Peyer's patch (tissue), 4 donors: ENCODE measurements around the gene BCL2L11. TPM values are rescaled to one million over a fixed set of nuclear protein-coding genes. Genes with fewer than 3 reads are reported as not detected.

Source experiments
- DNase-seq, 3 donors: peaks; one replicate each; pipeline ENCODE4 v3.0.0-alpha.2; 2017 to 2019
- H3K27ac ChIP-seq, 4 donors: fragments of 200-600 bp; sonication (generic); one replicate each; pipeline ENCODE4 v1.5.1; 2016 to 2019
- H3K27me3 ChIP-seq, 2 donors: fragments of 200-600 bp; sonication (generic); one replicate each; pipeline ENCODE4 v1.5.1; 2019
- H3K36me3 ChIP-seq, 3 donors: fragments of 200-600 bp; sonication (generic); one replicate each; pipeline ENCODE4 v1.5.1; 2016 to 2019
- H3K4me1 ChIP-seq, 4 donors: fragments of 200-600 bp; sonication (generic); one replicate each; pipeline ENCODE4 v1.5.1; 2016 to 2019
- H3K4me3 ChIP-seq, 4 donors: fragments of 200-600 bp; sonication (generic); 1 replicate in 3 of 4; 2 replicates in 1 of 4; pipeline ENCODE4 v1.5.1; 2016 to 2019; ENCODE audit warnings: mild to moderate bottlenecking in 1 of 4
- H3K9me3 ChIP-seq, 4 donors: fragments of 200-600 bp; sonication (generic); one replicate each; pipeline ENCODE4 v1.5.1; 2016 to 2019; ENCODE audit warnings: mild to moderate bottlenecking in 1 of 4
- POLR2A ChIP-seq, 2 donors: fragments of 450-650 bp; IDR thresholded peaks; one replicate each; pipeline ENCODE4 v1.5.1; 2017; ENCODE audit warnings: antibody characterized with exemption in 2 of 2, mild to moderate bottlenecking in 2 of 2, moderate library complexity in 2 of 2
- total RNA-seq, 4 donors: library from RNA; depleted of rRNA; stranded (reverse); fragments of >200 nt; gene quantifications; one replicate each; pipeline ENCODE4 v1.1.0, GENCODE V29; 2016
- TF ChIP-seq, protein P1 (sequence below), 6 experiments: fragments of 450-650 bp in 4 of 6; fragments of 200-600 bp in 2 of 6; sonication (generic) in 1 of 6; IDR thresholded peaks; one replicate each; pipeline ENCODE4 v1.5.1; 2017 to 2019; ENCODE audit warnings: antibody characterized with exemption in 6 of 6, mild to moderate bottlenecking in 3 of 6, moderate library complexity in 1 of 6

The BCL2L11 gene
- total RNA-seq, 4 donors from 2014 or later: 35.9 to 98.1 (median 62.2) TPM

DNA sequence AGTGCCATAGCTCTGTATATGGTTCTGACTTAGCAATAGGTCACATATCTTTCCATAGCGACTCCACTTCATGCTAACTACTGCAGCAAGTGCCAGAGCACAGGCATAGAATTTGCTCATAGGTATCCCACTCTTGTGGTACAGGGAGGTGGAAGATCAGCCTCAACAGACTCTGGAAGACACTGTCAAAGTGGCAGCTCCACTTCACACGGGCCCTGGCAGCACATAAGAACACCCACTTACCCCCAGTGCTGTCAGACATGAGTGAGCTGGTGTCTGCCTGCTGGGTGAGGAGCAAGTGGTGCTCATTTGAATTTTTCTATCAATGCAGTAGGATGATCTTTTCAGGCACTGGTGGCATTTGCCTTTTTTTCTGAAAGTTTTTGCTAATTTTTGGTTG, 48.6 kb downstream of the BCL2L11 start:
- Histone ChIP-seq H3K27me3 (no peaks in the 10 kb centered on the region), H3K4me3 (no peak overlapping the region), H3K36me3 (peaks cover 0 to 21% (median 0%) of the 10 kb centered on the region in 3 donors), H3K4me1 (no peaks in the 10 kb centered on the region), H3K27ac (no peak overlapping the region), H3K9me3 (no peaks in the 10 kb centered on the region)
- no peak for TF ChIP-seq POLR2A (IDR thresholded peaks at IDR 0.05)
- TF ChIP-seq, protein P1, sequence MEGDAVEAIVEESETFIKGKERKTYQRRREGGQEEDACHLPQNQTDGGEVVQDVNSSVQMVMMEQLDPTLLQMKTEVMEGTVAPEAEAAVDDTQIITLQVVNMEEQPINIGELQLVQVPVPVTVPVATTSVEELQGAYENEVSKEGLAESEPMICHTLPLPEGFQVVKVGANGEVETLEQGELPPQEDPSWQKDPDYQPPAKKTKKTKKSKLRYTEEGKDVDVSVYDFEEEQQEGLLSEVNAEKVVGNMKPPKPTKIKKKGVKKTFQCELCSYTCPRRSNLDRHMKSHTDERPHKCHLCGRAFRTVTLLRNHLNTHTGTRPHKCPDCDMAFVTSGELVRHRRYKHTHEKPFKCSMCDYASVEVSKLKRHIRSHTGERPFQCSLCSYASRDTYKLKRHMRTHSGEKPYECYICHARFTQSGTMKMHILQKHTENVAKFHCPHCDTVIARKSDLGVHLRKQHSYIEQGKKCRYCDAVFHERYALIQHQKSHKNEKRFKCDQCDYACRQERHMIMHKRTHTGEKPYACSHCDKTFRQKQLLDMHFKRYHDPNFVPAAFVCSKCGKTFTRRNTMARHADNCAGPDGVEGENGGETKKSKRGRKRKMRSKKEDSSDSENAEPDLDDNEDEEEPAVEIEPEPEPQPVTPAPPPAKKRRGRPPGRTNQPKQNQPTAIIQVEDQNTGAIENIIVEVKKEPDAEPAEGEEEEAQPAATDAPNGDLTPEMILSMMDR (IDR thresholded peaks at IDR 0.05): no peak
- no peak for DNase-seq

DNA sequence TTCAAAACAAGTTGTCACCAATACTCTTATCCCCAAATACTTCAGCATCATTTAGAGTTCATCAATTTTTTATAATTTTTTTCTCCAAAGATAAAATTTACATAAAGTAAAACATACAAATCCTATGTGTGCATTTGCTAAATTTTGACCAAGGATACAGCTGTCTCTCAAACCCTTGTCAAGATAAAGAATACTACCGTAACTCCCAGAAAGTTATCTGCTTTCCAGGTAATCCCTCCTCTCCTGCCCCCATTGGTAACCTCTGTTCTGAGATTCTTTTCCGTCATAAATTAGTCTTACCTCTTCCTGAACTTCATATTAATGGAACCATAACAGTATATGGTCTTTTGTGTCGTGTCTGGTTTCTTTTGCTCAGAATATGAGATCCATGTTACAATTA, 49.2 kb downstream of the BCL2L11 start:
- H3K4me1 ChIP-seq: no peaks in the 10 kb centered on the region
- H3K27me3 ChIP-seq: no peaks in the 10 kb centered on the region
- H3K4me3 ChIP-seq: no peak overlapping the region
- TF ChIP-seq POLR2A (IDR thresholded peaks at IDR 0.05): no peak
- TF ChIP-seq, protein P1 (IDR thresholded peaks at IDR 0.05): no peak
- DNase-seq: no peak
- peaks cover 0 to 14% (median 0%) of the 10 kb centered on the region in 3 donors for H3K36me3 ChIP-seq
- H3K9me3 ChIP-seq: no peaks in the 10 kb centered on the region
- no peak overlapping the region for H3K27ac ChIP-seq

DNA sequence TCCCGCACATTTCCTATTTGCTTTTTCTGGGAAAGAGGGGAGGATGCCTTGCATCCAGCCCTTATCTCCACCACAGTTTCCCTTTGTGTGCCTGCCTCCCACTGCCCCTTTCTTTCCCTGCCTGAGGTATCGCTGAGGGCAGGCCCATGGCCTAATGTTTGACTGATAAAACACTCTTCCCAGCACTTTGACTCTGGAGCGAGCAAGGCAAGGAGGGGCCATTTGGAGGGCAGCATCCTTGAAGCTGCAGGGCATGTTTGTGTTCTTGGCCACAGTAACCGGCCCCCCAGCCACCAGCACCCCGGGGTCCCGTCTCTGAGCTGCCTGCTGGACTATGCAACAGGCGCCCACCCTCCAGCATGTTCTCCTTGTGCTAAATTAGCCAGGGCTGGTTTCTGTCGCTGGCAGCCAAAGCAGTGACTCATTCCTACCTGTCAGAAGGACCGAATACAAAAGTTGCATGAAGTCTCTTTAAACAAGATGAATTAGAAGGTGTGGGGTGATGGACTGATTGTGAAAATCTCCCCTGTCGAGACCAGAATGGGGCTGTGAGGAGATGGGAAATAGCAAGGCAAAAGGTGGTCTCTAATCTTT, 50.7 kb downstream of the BCL2L11 start:
- Histone ChIP-seq H3K4me3 (no peak overlapping the region), H3K27me3 (no peaks in the 10 kb centered on the region), H3K9me3 (no peaks in the 10 kb centered on the region), H3K4me1 (no peaks in the 10 kb centered on the region), H3K36me3 (peaks cover 0 to 2% (median 0%) of the 10 kb centered on the region in 3 donors), H3K27ac (no peak overlapping the region)
- TF ChIP-seq POLR2A (IDR thresholded peaks at IDR 0.05): no peak
- TF ChIP-seq, protein P1 (IDR thresholded peaks at IDR 0.05): no peak
- DNase-seq: no peak

DNA sequence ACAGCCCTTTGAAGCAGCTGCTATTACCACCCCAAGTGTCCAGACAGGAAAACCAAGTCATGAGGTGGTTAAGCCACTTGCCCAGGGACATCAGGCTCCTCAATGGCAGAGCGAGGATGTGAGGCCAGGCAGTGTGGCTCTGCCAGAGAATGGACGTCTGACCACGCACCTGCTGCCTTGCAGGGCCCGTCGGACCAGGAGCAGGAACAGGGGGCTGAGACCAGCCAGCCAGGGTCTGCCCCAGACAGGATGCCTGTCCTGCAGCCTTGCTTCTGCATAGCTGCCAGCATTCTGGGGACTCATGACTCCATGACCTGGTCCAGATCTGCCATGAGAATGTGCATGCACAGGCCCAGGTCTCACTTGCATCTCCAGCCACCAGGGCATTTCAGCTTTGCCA, 52.0 kb downstream of the BCL2L11 start:
- no peaks in the 10 kb centered on the region for H3K9me3 ChIP-seq
- H3K27ac ChIP-seq: no peak overlapping the region
- TF ChIP-seq, protein P1 (IDR thresholded peaks at IDR 0.05): no peak
- no peak for TF ChIP-seq POLR2A (IDR thresholded peaks at IDR 0.05)
- no peaks in the 10 kb centered on the region for H3K27me3 ChIP-seq
- H3K4me3 ChIP-seq: no peak overlapping the region
- no peaks in the 10 kb centered on the region for H3K36me3 ChIP-seq
- no peak for DNase-seq
- no peaks in the 10 kb centered on the region for H3K4me1 ChIP-seq

DNA sequence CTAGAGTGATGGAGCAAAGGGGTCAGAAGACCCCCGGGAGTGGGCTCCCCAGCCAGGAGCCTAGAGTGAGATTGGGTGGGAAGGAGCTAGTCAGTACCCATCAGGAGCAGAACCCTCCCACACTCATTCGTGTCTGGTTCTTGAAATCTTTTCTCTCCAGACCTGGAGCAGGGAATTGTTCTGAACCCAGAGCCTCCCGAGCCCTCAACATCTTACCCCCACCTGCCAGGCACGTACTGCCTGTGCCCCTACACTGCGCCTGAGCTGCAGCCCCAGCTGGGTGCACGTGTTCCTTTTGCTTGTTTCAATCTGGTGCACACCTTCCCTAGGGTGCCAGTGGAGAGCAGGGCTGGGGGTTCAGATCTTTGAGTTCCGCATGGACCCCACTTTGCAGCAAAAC, 52.6 kb downstream of the BCL2L11 start:
- no peaks in the 10 kb centered on the region for H3K9me3 ChIP-seq
- H3K4me3 ChIP-seq: no peak overlapping the region
- no peak overlapping the region for H3K27ac ChIP-seq
- no peaks in the 10 kb centered on the region for H3K36me3 ChIP-seq
- H3K27me3 ChIP-seq: no peaks in the 10 kb centered on the region
- no peaks in the 10 kb centered on the region for H3K4me1 ChIP-seq
- TF ChIP-seq POLR2A (IDR thresholded peaks at IDR 0.05): no peak
- no peak for DNase-seq

DNA sequence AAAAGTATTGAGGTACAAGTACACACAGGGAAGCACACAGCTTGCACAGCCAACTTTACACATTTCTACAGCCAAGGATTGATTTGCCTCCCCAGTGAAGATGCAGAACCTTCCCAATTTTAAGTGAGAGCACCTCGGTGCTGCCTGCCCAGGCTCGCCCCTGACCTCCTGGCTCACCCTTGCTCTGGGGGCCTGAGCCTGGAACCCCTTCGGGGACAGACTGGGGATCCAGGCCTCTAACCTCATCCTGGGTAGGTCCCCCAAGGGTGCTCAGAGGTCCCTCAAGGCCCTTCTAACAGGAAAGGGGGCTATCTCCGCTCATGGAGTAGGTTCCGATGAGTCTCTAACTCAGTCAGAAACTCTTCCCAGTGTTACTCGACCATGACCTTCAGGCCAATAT, 53.1 kb downstream of the BCL2L11 start:
- no peak overlapping the region for H3K27ac ChIP-seq
- no peaks in the 10 kb centered on the region for H3K27me3 ChIP-seq
- TF ChIP-seq, protein P1 (IDR thresholded peaks at IDR 0.05): no peak
- no peak for TF ChIP-seq POLR2A (IDR thresholded peaks at IDR 0.05)
- H3K36me3 ChIP-seq: no peaks in the 10 kb centered on the region
- no peak for DNase-seq
- H3K9me3 ChIP-seq: no peaks in the 10 kb centered on the region
- no peak overlapping the region for H3K4me3 ChIP-seq
- H3K4me1 ChIP-seq: peaks cover 0 to 4% (median 0%) of the 10 kb centered on the region in 4 donors
